GM19193 (cell line): Measurements from ENCODE around the gene SUPV3L1.

Experiments
- POLR2A ChIP-seq: IDR thresholded peaks from 4 replicates; pipeline ENCODE4 v1.6.1; 2011; ENCODE audit not compliant: insufficient read depth, insufficient read length; ENCODE audit errors: extremely low read depth

The SUPV3L1 gene

GRCh38 chr10:69242040-69242851 is 62.2 kb downstream of the SUPV3L1 start:
- TF ChIP-seq POLR2A = no peak

GRCh38 chr10:69242852-69243212 is 62.8 kb downstream of the SUPV3L1 start:
- TF ChIP-seq POLR2A = no peak

- TF ChIP-seq POLR2A = no peak
Observed at GRCh38 chr10:69243817-69244216, 63.8 kb downstream of the SUPV3L1 start.

GRCh38 chr10:69246036-69246435 is 66.0 kb downstream of the SUPV3L1 start:
- no peak for TF ChIP-seq POLR2A

- no peak for TF ChIP-seq POLR2A
Observed at GRCh38 chr10:69246581-69247312, 66.7 kb downstream of the SUPV3L1 start.

DNA sequence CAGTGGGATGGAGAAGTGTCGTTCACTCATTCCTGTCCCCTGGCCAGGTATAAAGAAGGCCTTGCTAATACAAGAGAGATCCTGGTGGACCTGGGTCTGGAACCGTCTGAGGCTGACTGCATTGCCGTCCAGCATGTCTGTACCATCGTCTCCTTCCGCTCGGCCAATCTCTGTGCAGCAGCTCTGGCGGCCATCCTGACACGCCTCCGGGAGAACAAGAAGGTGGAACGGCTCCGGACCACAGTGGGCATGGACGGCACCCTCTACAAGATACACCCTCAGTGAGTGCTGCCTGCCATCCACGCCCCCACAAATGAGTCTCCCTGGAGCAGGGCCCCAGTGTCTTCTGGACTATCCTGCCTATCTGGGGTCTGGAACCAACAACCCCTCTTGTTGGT is 67.3 kb downstream of the SUPV3L1 start:
- no peak for TF ChIP-seq POLR2A

- no peak for TF ChIP-seq POLR2A
Observed at GRCh38 chr10:69248117-69248730, 68.2 kb downstream of the SUPV3L1 start.

GRCh38 chr10:69250041-69250440 is 70.0 kb downstream of the SUPV3L1 start:
- TF ChIP-seq POLR2A = no peak

DNA sequence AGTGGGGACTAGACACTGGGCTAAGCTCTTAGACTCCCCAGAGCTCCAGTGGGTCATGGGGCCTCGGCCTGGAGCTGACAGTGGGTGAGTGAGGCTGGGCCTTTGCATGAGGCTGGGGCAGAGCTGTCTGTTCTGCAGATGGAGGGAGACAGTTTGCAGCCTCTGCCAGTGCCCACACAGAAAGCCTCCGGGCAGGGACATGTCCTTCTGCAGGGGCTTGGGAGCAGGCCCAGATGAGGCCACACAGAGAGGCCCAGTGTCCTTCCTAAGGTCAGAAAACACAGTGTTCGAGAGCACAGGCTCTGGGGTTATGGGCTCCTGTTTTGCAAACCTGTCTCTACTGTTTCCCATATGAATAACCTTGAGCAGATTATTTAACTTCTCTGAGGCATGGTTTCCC is 73.1 kb downstream of the SUPV3L1 start:
- no peak for TF ChIP-seq POLR2A

DNA sequence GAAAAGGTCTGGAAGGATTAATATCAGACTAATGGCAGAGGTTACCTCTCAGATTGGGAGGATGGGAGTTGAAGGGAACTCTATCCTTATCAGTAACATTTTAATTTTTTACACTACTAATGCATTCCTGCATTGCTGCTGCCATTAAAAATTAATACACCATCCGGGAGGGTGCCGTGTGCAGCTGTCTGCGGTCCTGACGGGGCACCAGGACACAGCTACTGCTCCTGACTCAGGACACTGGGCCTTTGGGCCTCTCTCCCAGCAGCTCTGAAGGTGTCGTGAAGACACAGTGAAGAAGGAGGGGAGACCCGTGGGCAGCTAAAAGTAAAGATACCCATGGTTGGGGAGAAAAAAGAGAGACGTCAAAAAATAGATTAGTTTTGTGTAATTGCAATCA is 74.8 kb downstream of the SUPV3L1 start:
- TF ChIP-seq POLR2A = no peak
